ENCODE data around the gene SYNJ2.

SYNJ2 gene

DNA sequence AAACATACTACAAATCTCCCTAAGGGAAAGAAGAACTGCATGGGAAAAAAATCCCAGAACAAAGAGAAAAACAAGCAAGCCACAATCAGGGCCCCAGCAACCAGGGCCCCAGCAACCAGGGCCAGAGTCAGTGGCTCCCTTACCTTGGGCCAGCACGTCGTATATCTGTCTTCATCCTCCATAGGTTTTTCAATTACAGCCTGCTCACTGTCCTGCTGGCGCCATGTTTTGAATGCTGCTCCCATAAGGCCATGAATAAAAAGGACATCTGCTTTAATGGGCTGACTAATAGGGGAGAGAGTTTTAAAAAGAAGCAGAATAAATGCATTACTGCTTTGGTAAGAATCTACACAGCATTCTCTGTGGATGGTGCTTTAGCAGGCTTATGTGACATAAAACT, 137.2 kb downstream of the SYNJ2 start:
- DNase-seq (ENCODE audit: low read depth in 2 of 2): no peak

DNA sequence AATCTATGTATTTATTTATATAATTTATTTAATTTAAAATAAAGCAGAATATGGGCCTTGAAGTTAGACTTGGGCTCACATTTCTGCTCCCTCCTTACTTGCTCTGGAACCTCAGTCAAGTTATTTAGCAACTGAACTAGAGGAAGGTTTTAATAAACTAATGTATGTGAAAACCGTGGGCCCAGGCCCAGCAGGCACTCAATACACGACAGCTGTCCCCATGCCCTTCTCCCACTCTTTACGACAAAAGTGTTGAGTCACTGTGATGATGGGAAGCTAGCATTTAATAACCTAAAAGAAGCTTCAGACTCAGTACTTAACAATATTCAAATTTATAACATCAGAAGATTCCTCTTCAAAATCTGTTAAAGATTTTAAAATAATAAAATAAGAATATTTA, 139.7 kb downstream of the SYNJ2 start:
- DNase-seq (ENCODE audit: low read depth in 2 of 2): no peak

GRCh38 chr6:158122048-158122447, 140.4 kb downstream of the SYNJ2 start:
- DNase-seq (ENCODE audit: low read depth in 2 of 2): no peak

DNA sequence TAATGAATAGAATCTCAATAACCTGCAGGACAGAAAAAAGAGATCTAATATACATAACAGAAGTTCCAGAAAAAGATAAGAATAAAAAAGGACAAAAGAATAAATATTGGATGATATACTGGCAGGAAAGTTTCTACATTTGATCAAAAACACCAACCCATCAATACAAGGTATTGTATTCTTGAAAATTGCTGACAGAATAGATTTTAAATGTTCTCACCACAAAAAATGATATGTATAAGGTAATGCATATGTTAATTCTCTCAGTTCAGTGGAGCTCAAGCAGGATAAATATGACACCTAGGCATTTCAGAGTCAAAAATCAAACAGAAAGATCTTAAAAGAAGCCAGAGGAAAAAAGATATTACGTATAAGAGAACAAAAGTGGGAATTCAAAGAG, 142.6 kb downstream of the SYNJ2 start:
- DNase-seq (ENCODE audit: low read depth in 2 of 2): no peak

DNA sequence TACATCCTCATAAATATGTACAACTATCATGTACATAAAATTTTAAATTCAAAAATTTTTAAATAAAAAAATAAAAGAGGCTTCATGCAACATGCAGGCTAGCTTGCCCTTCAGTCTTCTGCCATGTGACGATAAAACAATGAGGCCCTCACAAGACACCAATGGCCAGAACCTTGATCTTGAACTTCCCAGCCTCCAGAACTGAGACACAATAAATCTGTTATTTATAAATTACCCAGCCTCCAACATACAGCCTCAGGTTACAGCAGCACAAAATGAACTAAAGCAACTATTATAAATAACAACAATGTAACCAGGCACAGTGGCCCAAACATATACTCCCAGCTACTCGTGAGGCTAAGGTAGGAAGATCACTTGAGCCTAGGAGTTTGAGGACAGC, 143.6 kb downstream of the SYNJ2 start:
- DNase-seq (ENCODE audit: low read depth in 2 of 2): no peak

- DNase-seq (ENCODE audit: low read depth in 2 of 2): no peak
Measured at GRCh38 chr6:158131926-158132325, 150.3 kb downstream of the SYNJ2 start.

GRCh38 chr6:158142789-158143188, 161.1 kb downstream of the SYNJ2 start:
- no peak for DNase-seq (ENCODE audit: low read depth in 2 of 2)

GRCh38 chr6:158143700-158144099, 162.0 kb downstream of the SYNJ2 start:
- DNase-seq (ENCODE audit: low read depth in 2 of 2): no peak

Measured in stimulated activated CD4-positive, alpha-beta T cell treated with anti-CD3 and anti-CD28 coated beads, Interleukin-4, amount 100 ng/mL, for 48 hours (primary cell).